Sigmoid colon (tissue), 7 donors: ENCODE results near the gene BRD9. TPM values are rescaled to one million over a fixed set of nuclear protein-coding genes. Genes with fewer than 3 reads are reported as not detected.

Source experiments
- DNase-seq: peaks from one replicate; pipeline ENCODE4 v3.0.0-alpha.2; 2019
- H3K27ac ChIP-seq, 4 donors: fragments of 200-600 bp; sonication (generic); one replicate each; pipeline ENCODE4 v1.5.1; 2016 to 2019; ENCODE audit warnings: mild to moderate bottlenecking in 1 of 4
- H3K27me3 ChIP-seq, 3 donors: fragments of 200-600 bp; sonication (generic); one replicate each; pipeline ENCODE4 v1.5.1; 2019; ENCODE audit warnings: mild to moderate bottlenecking in 1 of 3
- H3K36me3 ChIP-seq, 4 donors: fragments of 200-600 bp; sonication (generic); one replicate each; pipeline ENCODE4 v1.5.1; 2016 to 2019
- H3K4me1 ChIP-seq, 4 donors: fragments of 200-600 bp; sonication (generic); one replicate each; pipeline ENCODE4 v1.5.1; 2017 to 2019
- H3K4me3 ChIP-seq, 4 donors: fragments of 200-600 bp; sonication (generic); one replicate each; pipeline ENCODE4 v1.5.1; 2017 to 2019; ENCODE audit warnings: mild to moderate bottlenecking in 2 of 4, moderate library complexity in 1 of 4
- H3K9me3 ChIP-seq, 4 donors: fragments of 200-600 bp in 3 of 4; sonication (generic) in 3 of 4; one replicate each; pipeline versions ENCODE4 v1.5.1 to v1.6.1; 2013 to 2019
- EP300 ChIP-seq, 4 donors: sonication (generic); formaldehyde crosslinking; IDR thresholded peaks; one replicate each; pipeline ENCODE4 v1.6.1; 2017; ENCODE audit warnings: antibody characterized with exemption in 4 of 4
- POLR2A ChIP-seq, 2 donors: fragments of 450-650 bp; IDR thresholded peaks; one replicate each; pipeline ENCODE4 v1.6.1; 2016; ENCODE audit warnings: antibody characterized with exemption in 2 of 2, mild to moderate bottlenecking in 2 of 2, moderate library complexity in 2 of 2
- POLR2AphosphoS5 ChIP-seq, 4 donors: sonication (generic); formaldehyde crosslinking; IDR thresholded peaks; one replicate each; pipeline ENCODE4 v1.6.1; 2017; ENCODE audit warnings: antibody characterized with exemption in 4 of 4
- WGBS, 2 donors: extraction: QIAGEN DNeasy Blood & Tissue Kit; methylation state at CpG; one replicate each; pipeline ENCODE4 v1.1.7; 2013; 5-methylcytosine and 5-hydroxymethylcytosine counted together
- intact Hi-C: fragments of 100-400 bp; cut with DNase I; formaldehyde crosslinking; loops from one replicate; pipeline ENCODE4 v1.15.1; 2023
- polyA plus RNA-seq, 3 donors: library from polyadenylated mRNA; stranded (reverse); fragments of 200-250 nt; gene quantifications; one replicate each; pipeline ENCODE4 v1.2.3, GENCODE V29; 2013
- total RNA-seq, 4 donors: library from RNA; depleted of rRNA; stranded (reverse); fragments of >200 nt; gene quantifications; one replicate each; pipeline ENCODE4 v1.1.0, GENCODE V29; 2016
- TF ChIP-seq, protein P1 (sequence below), 4 experiments: fragments of 450-650 bp in 3 of 4; fragments of 200-600 bp in 1 of 4; IDR thresholded peaks; one replicate each; pipeline ENCODE4 v1.5.1; 2016 to 2019; ENCODE audit warnings: antibody characterized with exemption in 4 of 4, mild to moderate bottlenecking in 3 of 4, moderate library complexity in 2 of 4
- donor health status: healthy with polysubstance abuse.
- donor health status: Bipolar disorder and iron deficiency.
- donor health status: healthy.

BRD9 gene
- total and polyA plus RNA-seq, 7 donors: 12.9 to 38.8 (median 22.4) TPM

- H3K9me3 ChIP-seq: no peaks in the 10 kb centered on the region
- no peaks in the 10 kb centered on the region for H3K4me1 ChIP-seq
- H3K27ac ChIP-seq: no peak overlapping the region
- no peak overlapping the region for H3K4me3 ChIP-seq
- intact Hi-C loops: no loop called here
- TF ChIP-seq POLR2AphosphoS5 (IDR thresholded peaks at IDR 0.05): no peak
- TF ChIP-seq EP300 (IDR thresholded peaks at IDR 0.05): no peak
- TF ChIP-seq, protein P1, sequence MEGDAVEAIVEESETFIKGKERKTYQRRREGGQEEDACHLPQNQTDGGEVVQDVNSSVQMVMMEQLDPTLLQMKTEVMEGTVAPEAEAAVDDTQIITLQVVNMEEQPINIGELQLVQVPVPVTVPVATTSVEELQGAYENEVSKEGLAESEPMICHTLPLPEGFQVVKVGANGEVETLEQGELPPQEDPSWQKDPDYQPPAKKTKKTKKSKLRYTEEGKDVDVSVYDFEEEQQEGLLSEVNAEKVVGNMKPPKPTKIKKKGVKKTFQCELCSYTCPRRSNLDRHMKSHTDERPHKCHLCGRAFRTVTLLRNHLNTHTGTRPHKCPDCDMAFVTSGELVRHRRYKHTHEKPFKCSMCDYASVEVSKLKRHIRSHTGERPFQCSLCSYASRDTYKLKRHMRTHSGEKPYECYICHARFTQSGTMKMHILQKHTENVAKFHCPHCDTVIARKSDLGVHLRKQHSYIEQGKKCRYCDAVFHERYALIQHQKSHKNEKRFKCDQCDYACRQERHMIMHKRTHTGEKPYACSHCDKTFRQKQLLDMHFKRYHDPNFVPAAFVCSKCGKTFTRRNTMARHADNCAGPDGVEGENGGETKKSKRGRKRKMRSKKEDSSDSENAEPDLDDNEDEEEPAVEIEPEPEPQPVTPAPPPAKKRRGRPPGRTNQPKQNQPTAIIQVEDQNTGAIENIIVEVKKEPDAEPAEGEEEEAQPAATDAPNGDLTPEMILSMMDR (IDR thresholded peaks at IDR 0.05): no peak
- no peak for TF ChIP-seq POLR2A (IDR thresholded peaks at IDR 0.05)
- WGBS, 2 donors: 97 to 99% methylated on average over 5 of the region's 5 CpGs
- no peaks in the 10 kb centered on the region for H3K27me3 ChIP-seq
- no peak for DNase-seq
- peaks cover 6 to 99% (median 64%) of the 10 kb centered on the region in 4 donors for H3K36me3 ChIP-seq
Observed at GRCh38 chr5:870956-871355, 21.6 kb downstream of the BRD9 start.

GRCh38 chr5:868428-869135 lies 24.0 kb downstream of the BRD9 start:
- H3K4me3 ChIP-seq: no peak overlapping the region
- intact Hi-C loops: no loop called here
- no peaks in the 10 kb centered on the region for H3K4me1 ChIP-seq
- no peak overlapping the region for H3K27ac ChIP-seq
- no peaks in the 10 kb centered on the region for H3K27me3 ChIP-seq
- H3K9me3 ChIP-seq: no peaks in the 10 kb centered on the region
- no peak for DNase-seq
- peaks cover 6 to 100% (median 71%) of the 10 kb centered on the region in 4 donors for H3K36me3 ChIP-seq
- TF ChIP-seq POLR2A (IDR thresholded peaks at IDR 0.05) (no peak), EP300 (IDR thresholded peaks at IDR 0.05) (no peak), POLR2AphosphoS5 (IDR thresholded peaks at IDR 0.05) (no peak)
- TF ChIP-seq, protein P1 (IDR thresholded peaks at IDR 0.05): no peak
- WGBS, 2 donors: 93 to 95% methylated on average over 16 of the region's 16 CpGs

DNA sequence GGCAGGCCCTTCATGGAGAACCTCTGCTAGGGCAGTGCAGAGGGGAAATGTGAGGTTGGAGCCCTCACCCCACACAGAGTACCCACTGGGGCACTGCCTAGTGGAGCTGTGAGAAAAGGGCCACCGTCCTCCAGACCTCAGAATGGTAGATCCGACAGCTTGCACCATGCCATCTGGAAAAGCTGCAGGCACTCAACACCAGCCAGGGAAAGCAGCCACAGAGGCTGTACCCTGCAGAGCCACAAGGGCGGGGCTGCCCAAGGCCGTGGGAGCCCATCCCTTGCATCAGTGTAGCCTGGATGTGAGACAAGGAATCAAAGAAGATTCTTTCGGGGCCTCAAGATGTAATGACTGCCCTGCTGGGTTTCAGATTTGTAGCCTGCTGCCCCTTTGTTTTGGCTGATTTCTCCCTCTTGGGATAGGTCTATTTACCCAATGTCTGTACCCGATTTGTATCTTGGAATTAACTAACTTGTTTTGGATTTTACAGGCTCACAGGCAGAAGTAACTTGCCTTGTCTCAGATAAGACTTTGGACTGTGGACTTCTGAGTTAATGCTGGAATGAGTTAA lies 25.2 kb downstream of the BRD9 start:
- Histone ChIP-seq H3K27ac (no peak overlapping the region), H3K4me1 (no peaks in the 10 kb centered on the region), H3K9me3 (no peaks in the 10 kb centered on the region), H3K27me3 (no peaks in the 10 kb centered on the region), H3K36me3 (peaks cover 6 to 100% (median 74%) of the 10 kb centered on the region in 4 donors), H3K4me3 (no peak overlapping the region)
- intact Hi-C loops: no loop called here
- WGBS, 2 donors: 44 to 86% methylated on average over 6 of the region's 6 CpGs
- DNase-seq: no peak
- TF ChIP-seq, protein P1 (IDR thresholded peaks at IDR 0.05): no peak
- TF ChIP-seq POLR2A (IDR thresholded peaks at IDR 0.05) (no peak), POLR2AphosphoS5 (IDR thresholded peaks at IDR 0.05) (no peak), EP300 (IDR thresholded peaks at IDR 0.05) (no peak)

GRCh38 chr5:865771-866170 lies 26.8 kb downstream of the BRD9 start:
- H3K27me3 ChIP-seq: no peaks in the 10 kb centered on the region
- peaks cover 6 to 87% (median 59%) of the 10 kb centered on the region in 4 donors for H3K36me3 ChIP-seq
- 96% methylated on average over 10 of the region's 10 CpGs for WGBS, 2 donors
- no peak overlapping the region for H3K27ac ChIP-seq
- no peak for TF ChIP-seq POLR2AphosphoS5 (IDR thresholded peaks at IDR 0.05)
- TF ChIP-seq, protein P1 (IDR thresholded peaks at IDR 0.05): no peak
- TF ChIP-seq POLR2A (IDR thresholded peaks at IDR 0.05): no peak
- TF ChIP-seq EP300 (IDR thresholded peaks at IDR 0.05): no peak
- intact Hi-C loops: no loop called here
- no peaks in the 10 kb centered on the region for H3K4me1 ChIP-seq
- no peak overlapping the region for H3K4me3 ChIP-seq
- DNase-seq: no peak
- no peaks in the 10 kb centered on the region for H3K9me3 ChIP-seq
